Large intestine (tissue), 12 donors: ENCODE measurements around the gene SCMH1. TPM values are rescaled to one million over a fixed set of nuclear protein-coding genes. Genes with fewer than 3 reads are reported as not detected.

Experiments used
- DNase-seq, 2 donors: peaks; one replicate each; pipeline versions ENCODE4 v3.0.0 to v3.0.0-alpha.2; 2013
- H3K27ac ChIP-seq: one replicate; pipeline ENCODE4 v1.5.1; 2013; ENCODE audit warnings: low read length
- H3K27me3 ChIP-seq: 2 replicates; pipeline ENCODE4 v1.6.1; 2013; ENCODE audit warnings: low read length; ENCODE audit not compliant: control insufficient read depth, insufficient read depth
- H3K36me3 ChIP-seq: 2 replicates; pipeline ENCODE4 v1.6.1; 2013; ENCODE audit warnings: low read length; ENCODE audit not compliant: control insufficient read depth, insufficient read depth
- H3K4me1 ChIP-seq: one replicate; pipeline ENCODE4 v1.6.1; 2013; ENCODE audit warnings: low read length; ENCODE audit not compliant: control insufficient read depth, insufficient read depth
- H3K4me3 ChIP-seq: one replicate; pipeline ENCODE4 v1.5.1; 2013; ENCODE audit warnings: low read length
- H3K9me3 ChIP-seq: one replicate; pipeline ENCODE4 v1.6.1; 2013; ENCODE audit warnings: mild to moderate bottlenecking, low read depth, low read length, moderate library complexity; ENCODE audit not compliant: control insufficient read depth
- WGBS: methylation state at CpG from one replicate; pipeline ENCODE4 v1.1.5; 2013; ENCODE audit warnings: low lambda C conversion rate; ENCODE audit not compliant: insufficient coverage; 5-methylcytosine and 5-hydroxymethylcytosine counted together
- long read RNA-seq, 11 donors: transcript quantifications; one replicate each; lab custom pipeline, GENCODE V29; 2026
- polyA plus RNA-seq: library from polyadenylated mRNA; unstranded; fragments of 120-200 nt; gene quantifications from one replicate; pipeline ENCODE4 v1.2.1, GENCODE V29; 2013

Gene SCMH1
- 42.8 TPM for polyA plus RNA-seq
- long read RNA-seq, donor 1, result 0 reads
- long read RNA-seq, donor 2, result 0 reads
- long read RNA-seq, donor 3, result 0 reads
- long read RNA-seq, donor 4, result 0 reads
- long read RNA-seq, donor 5, result 0 reads
- long read RNA-seq, donor 6, partial matches to known transcripts, result 0 of 1 reads
- long read RNA-seq, donor 6, other reads (novel, unspliced or antisense), result 0 of 1 reads
- long read RNA-seq, donor 7, result 0 reads
- long read RNA-seq, donor 8, partial matches to known transcripts, result 0 of 1 reads
- long read RNA-seq, donor 8, other reads (novel, unspliced or antisense), result 0 of 1 reads
- long read RNA-seq, donor 9, result 0 reads
- long read RNA-seq, donor 10, partial matches to known transcripts, result 0 of 7 reads
- long read RNA-seq, donor 10, other reads (novel, unspliced or antisense), result 6 of 7 reads
- long read RNA-seq, donor 11, result 0 reads

- Histone ChIP-seq H3K4me3 (peak within 1 kb of the TSS; percentile 69), H3K36me3 (no peaks in the 10 kb centered on the region), H3K4me1 (peaks cover 55% of the 10 kb centered on the region), H3K9me3 (no peaks in the 10 kb centered on the region), H3K27ac (peak within 1 kb of the TSS; percentile 95), H3K27me3 (no peaks in the 10 kb centered on the region)
- WGBS, result no CpG with 5 or more reads among the region's 85 CpGs
- DNase-seq, result peak; percentile 45 to 80
Measured at GRCh38 chr1:41241749-41242341, at the start of gene SCMH1. SCMH1 (minus strand) TSS chr1:41242306; CDS start chr1:41186133, 56,173 bp downstream.

- peaks cover 21% of the 10 kb centered on the region for H3K27me3 ChIP-seq
- H3K4me3 ChIP-seq, result no peak overlapping the region
- no CpG with 5 or more reads among the region's 5 CpGs for WGBS
Measured at GRCh38 chr1:41291195-41291594, 49.1 kb upstream of the SCMH1 start.

GRCh38 chr1:41289196-41289595 is 47.1 kb upstream of the SCMH1 start:
- H3K4me3 ChIP-seq, result no peak overlapping the region
- no CpG with 5 or more reads among the region's 5 CpGs for WGBS
- H3K4me1 ChIP-seq, result no peaks in the 10 kb centered on the region
- H3K27ac ChIP-seq, result no peak overlapping the region
- H3K36me3 ChIP-seq, result no peaks in the 10 kb centered on the region
- no peak for DNase-seq
- H3K9me3 ChIP-seq, result no peaks in the 10 kb centered on the region
- peaks cover 19% of the 10 kb centered on the region for H3K27me3 ChIP-seq

More at GRCh38 chr1:41291195-41291594, 49.1 kb upstream of the SCMH1 start:
- H3K27ac ChIP-seq, result no peak overlapping the region
- no peaks in the 10 kb centered on the region for H3K9me3 ChIP-seq
- H3K4me1 ChIP-seq, result no peaks in the 10 kb centered on the region
- no peaks in the 10 kb centered on the region for H3K36me3 ChIP-seq
- DNase-seq, result no peak

GRCh38 chr1:41286992-41287391 is 44.9 kb upstream of the SCMH1 start:
- Histone ChIP-seq H3K9me3 (no peaks in the 10 kb centered on the region), H3K27me3 (peaks cover 27% of the 10 kb centered on the region), H3K27ac (no peak overlapping the region), H3K4me1 (no peaks in the 10 kb centered on the region), H3K4me3 (no peak overlapping the region), H3K36me3 (no peaks in the 10 kb centered on the region)
- no peak for DNase-seq
- no CpG with 5 or more reads among the region's 4 CpGs for WGBS

- Histone ChIP-seq H3K4me1 (no peaks in the 10 kb centered on the region), H3K9me3 (no peaks in the 10 kb centered on the region), H3K4me3 (no peak overlapping the region), H3K27me3 (peaks cover 27% of the 10 kb centered on the region), H3K27ac (no peak overlapping the region), H3K36me3 (no peaks in the 10 kb centered on the region)
- no peak for DNase-seq
- no CpG with 5 or more reads among the region's 3 CpGs for WGBS
Measured at GRCh38 chr1:41286486-41286885, 44.4 kb upstream of the SCMH1 start.

GRCh38 chr1:41285818-41286217 is 43.7 kb upstream of the SCMH1 start:
- Histone ChIP-seq H3K27ac (no peak overlapping the region), H3K4me3 (no peak overlapping the region), H3K4me1 (no peaks in the 10 kb centered on the region), H3K36me3 (no peaks in the 10 kb centered on the region), H3K27me3 (peaks cover 25% of the 10 kb centered on the region), H3K9me3 (no peaks in the 10 kb centered on the region)
- WGBS, result 40% methylated on average over 1 of the region's 4 CpGs
- no peak for DNase-seq

- peaks cover 14% of the 10 kb centered on the region for H3K27me3 ChIP-seq
- H3K36me3 ChIP-seq, result no peaks in the 10 kb centered on the region
- WGBS, result no CpG with 5 or more reads among the region's 2 CpGs
- H3K9me3 ChIP-seq, result no peaks in the 10 kb centered on the region
- H3K4me3 ChIP-seq, result no peak overlapping the region
- no peak for DNase-seq
- no peaks in the 10 kb centered on the region for H3K4me1 ChIP-seq
- no peak overlapping the region for H3K27ac ChIP-seq
Measured at GRCh38 chr1:41284121-41284520, 42.0 kb upstream of the SCMH1 start.

- no peaks in the 10 kb centered on the region for H3K4me1 ChIP-seq
- peaks cover 14% of the 10 kb centered on the region for H3K27me3 ChIP-seq
- H3K4me3 ChIP-seq, result no peak overlapping the region
- no peaks in the 10 kb centered on the region for H3K9me3 ChIP-seq
- WGBS, result no CpG with 5 or more reads among the region's 9 CpGs
- no peak overlapping the region for H3K27ac ChIP-seq
- peak in 1 of 2 donors; percentile 23 for DNase-seq
- H3K36me3 ChIP-seq, result no peaks in the 10 kb centered on the region
Measured at GRCh38 chr1:41282679-41283317, 40.7 kb upstream of the SCMH1 start.

GRCh38 chr1:41281334-41281733 is 39.2 kb upstream of the SCMH1 start:
- H3K27me3 ChIP-seq, result peaks cover 10% of the 10 kb centered on the region
- no peak for DNase-seq
- H3K4me1 ChIP-seq, result no peaks in the 10 kb centered on the region
- no peak overlapping the region for H3K27ac ChIP-seq
- no peak overlapping the region for H3K4me3 ChIP-seq
- H3K36me3 ChIP-seq, result no peaks in the 10 kb centered on the region
- no peaks in the 10 kb centered on the region for H3K9me3 ChIP-seq
- no CpG with 5 or more reads among the region's 2 CpGs for WGBS

- Histone ChIP-seq H3K4me1 (no peaks in the 10 kb centered on the region), H3K36me3 (no peaks in the 10 kb centered on the region), H3K9me3 (no peaks in the 10 kb centered on the region), H3K27me3 (peaks cover 7% of the 10 kb centered on the region), H3K27ac (no peak overlapping the region), H3K4me3 (no peak overlapping the region)
- no peak for DNase-seq
- WGBS, result no CpG with 5 or more reads among the region's 11 CpGs
Measured at GRCh38 chr1:41280202-41281032, 38.3 kb upstream of the SCMH1 start.
